Neuronal stem cell (in vitro differentiated cells): ENCODE data around the gene CAMTA1.

ENCODE experiments used
- DNase-seq: peaks from one replicate; pipeline ENCODE4 v3.0.0-alpha.2; 2013; ENCODE audit warnings: low spot score
- H2AFZ ChIP-seq: one replicate; pipeline ENCODE4 v1.6.1; 2013; ENCODE audit warnings: mild to moderate bottlenecking, low read length, inconsistent platforms
- H2AK5ac ChIP-seq: 2 replicates; pipeline ENCODE4 v1.6.1; 2013; ENCODE audit warnings: low read depth, mild to moderate bottlenecking, inconsistent platforms, low read length, moderate library complexity, mixed read lengths
- H2BK120ac ChIP-seq: 2 replicates; pipeline ENCODE4 v1.6.1; 2013; ENCODE audit warnings: low read depth, mild to moderate bottlenecking, inconsistent platforms, low read length, moderate library complexity, mixed read lengths
- H2BK12ac ChIP-seq: one replicate; pipeline ENCODE4 v1.6.1; 2013; ENCODE audit warnings: low read length, inconsistent platforms
- H2BK15ac ChIP-seq: 2 replicates; pipeline ENCODE4 v1.6.1; 2013; ENCODE audit warnings: mild to moderate bottlenecking, low read length, inconsistent platforms, mixed read lengths
- H2BK5ac ChIP-seq: one replicate; pipeline ENCODE4 v1.6.1; 2013; ENCODE audit warnings: inconsistent platforms, mild to moderate bottlenecking, low read length, moderate library complexity
- H3K14ac ChIP-seq: one replicate; pipeline ENCODE4 v1.6.1; 2013; ENCODE audit warnings: low read length, inconsistent platforms
- H3K18ac ChIP-seq: 2 replicates; pipeline ENCODE4 v1.6.1; 2013; ENCODE audit warnings: low read length, inconsistent platforms
- H3K23ac ChIP-seq: 2 replicates; pipeline ENCODE4 v1.6.1; 2013; ENCODE audit warnings: low read depth, mild to moderate bottlenecking, mixed read lengths, low read length, inconsistent platforms; ENCODE audit not compliant: poor library complexity
- H3K27ac ChIP-seq: replicated peaks from 3 replicates; pipeline ENCODE4 v1.5.1; 2013; ENCODE audit warnings: low read length, inconsistent platforms
- H3K27me3 ChIP-seq, 3 experiments: 2 replicates each; pipeline ENCODE4 v1.6.1; 2013; ENCODE audit warnings: low read length in 3 of 3, mild to moderate bottlenecking in 2 of 3, inconsistent platforms in 1 of 3, low read depth in 1 of 3, mixed read lengths in 1 of 3, moderate library complexity in 1 of 3; ENCODE audit not compliant: control insufficient read depth in 3 of 3, insufficient read depth in 3 of 3
- H3K36me3 ChIP-seq, 2 donors: replicated peaks in 1 of 2; 2 replicates each; pipeline ENCODE4 v1.6.1; 2013; ENCODE audit warnings: low read length in 2 of 2; ENCODE audit not compliant: control insufficient read depth in 2 of 2, insufficient read depth in 2 of 2
- H3K4ac ChIP-seq: 2 replicates; pipeline ENCODE4 v1.6.1; 2013; ENCODE audit warnings: inconsistent platforms, mild to moderate bottlenecking, low read length, moderate library complexity
- H3K4me1 ChIP-seq, 2 donors: 1 replicate in 1 of 2; 2 replicates in 1 of 2; pipeline ENCODE4 v1.6.1; 2013; ENCODE audit warnings: low read length in 2 of 2, low read depth in 1 of 2; ENCODE audit not compliant: control insufficient read depth in 2 of 2, insufficient read depth in 1 of 2
- H3K4me2 ChIP-seq: one replicate; pipeline ENCODE4 v1.6.1; 2013; ENCODE audit warnings: mild to moderate bottlenecking, low read length, inconsistent platforms; ENCODE audit not compliant: insufficient read depth, poor library complexity, severe bottlenecking
- H3K4me3 ChIP-seq, 2 donors: 2 replicates each; pipeline ENCODE4 v1.5.1; 2013; ENCODE audit warnings: low read length in 2 of 2, mild to moderate bottlenecking in 2 of 2, inconsistent platforms in 1 of 2, moderate library complexity in 1 of 2
- H3K79me1 ChIP-seq: one replicate; pipeline ENCODE4 v1.6.1; 2013; ENCODE audit warnings: low read depth, mild to moderate bottlenecking, inconsistent platforms, low read length, moderate library complexity
- H3K9ac ChIP-seq: one replicate; pipeline ENCODE4 v1.6.1; 2013; ENCODE audit warnings: mild to moderate bottlenecking, low read depth, low read length, inconsistent platforms; ENCODE audit not compliant: poor library complexity
- H3K9me3 ChIP-seq, 2 donors: replicated peaks in 1 of 2; 2 replicates each; pipeline versions ENCODE3 to v1.6.1; 2013; ENCODE audit warnings: low read length in 2 of 2, mild to moderate bottlenecking in 2 of 2, inconsistent platforms in 1 of 2, low read depth in 1 of 2, mixed read lengths in 1 of 2, moderate library complexity in 1 of 2; ENCODE audit not compliant: control insufficient read depth in 2 of 2, insufficient read depth in 1 of 2
- H4K8ac ChIP-seq: one replicate; pipeline ENCODE4 v1.6.1; 2013; ENCODE audit warnings: low read depth, mild to moderate bottlenecking, inconsistent platforms, low read length, moderate library complexity
- H4K91ac ChIP-seq: one replicate; pipeline ENCODE4 v1.6.1; 2013; ENCODE audit warnings: low read length, low read depth, mild to moderate bottlenecking, inconsistent platforms; ENCODE audit not compliant: poor library complexity
- WGBS, 2 donors: extraction: QIAGEN DNeasy Blood & Tissue Kit; methylation state at CpG; one replicate each; pipeline ENCODE4 v1.1.7; 2013; ENCODE audit warnings: missing lambda C conversion rate in 2 of 2, mixed read lengths in 1 of 2; ENCODE audit not compliant: insufficient read length in 2 of 2, insufficient replicate concordance in 1 of 2; ENCODE audit errors: extremely low coverage in 2 of 2; 5-methylcytosine and 5-hydroxymethylcytosine counted together

CAMTA1 gene

GRCh38 chr1:7108251-7108650, 323.0 kb downstream of the CAMTA1 start:
- H3K23ac ChIP-seq: no peak overlapping the region

GRCh38 chr1:7109901-7110300, 324.6 kb downstream of the CAMTA1 start:
- no peak for DNase-seq
- WGBS, 2 donors: no CpG with 5 or more reads among the region's 3 CpGs

More at GRCh38 chr1:7108251-7108650, 323.0 kb downstream of the CAMTA1 start:
- peaks cover 0 to 8% of the 10 kb centered on the region in 2 donors for H3K9me3 ChIP-seq
- H2BK15ac ChIP-seq: no peak overlapping the region
- peaks cover 0 to 8% of the 10 kb centered on the region in 2 donors for H3K4me1 ChIP-seq
- no peak overlapping the region for H3K18ac ChIP-seq
- no peak overlapping the region for H3K9ac ChIP-seq
- H3K4me2 ChIP-seq: no peak overlapping the region
- H2BK5ac ChIP-seq: no peak overlapping the region
- H3K27ac ChIP-seq: no peak overlapping the region
- no peaks in the 10 kb centered on the region for H3K79me1 ChIP-seq
- no CpG with 5 or more reads among the region's 8 CpGs for WGBS, 2 donors
- H3K14ac ChIP-seq: no peak overlapping the region
- H3K36me3 ChIP-seq: peaks cover 0 to 5% of the 10 kb centered on the region in 2 donors
- DNase-seq: no peak
- no peak overlapping the region for H3K4ac ChIP-seq
- H4K8ac ChIP-seq: no peak overlapping the region
- no peak overlapping the region for H3K4me3 ChIP-seq
- no peak overlapping the region for H2AFZ ChIP-seq
- H2BK12ac ChIP-seq: no peak overlapping the region
- H2BK120ac ChIP-seq: no peak overlapping the region
- peaks cover 0 to 4% (median 2%) of the 10 kb centered on the region in 3 experiments for H3K27me3 ChIP-seq
- H4K91ac ChIP-seq: no peak overlapping the region
- no peak overlapping the region for H2AK5ac ChIP-seq

GRCh38 chr1:7110321-7110720, 325.1 kb downstream of the CAMTA1 start:
- no peak overlapping the region for H3K4me3 ChIP-seq
- no peak overlapping the region for H3K18ac ChIP-seq
- H3K27ac ChIP-seq: no peak overlapping the region

More at GRCh38 chr1:7109901-7110300, 324.6 kb downstream of the CAMTA1 start:
- no peak overlapping the region for H3K27ac ChIP-seq
- H2BK5ac ChIP-seq: no peak overlapping the region
- H2AK5ac ChIP-seq: no peak overlapping the region
- no peak overlapping the region for H3K23ac ChIP-seq
- H3K27me3 ChIP-seq: peaks cover 0 to 4% (median 0%) of the 10 kb centered on the region in 3 experiments
- no peak overlapping the region for H2BK120ac ChIP-seq
- no peak overlapping the region for H3K18ac ChIP-seq
- H4K8ac ChIP-seq: no peak overlapping the region
- H3K9ac ChIP-seq: no peak overlapping the region
- no peaks in the 10 kb centered on the region for H3K36me3 ChIP-seq
- H3K4me1 ChIP-seq: peaks cover 0 to 6% of the 10 kb centered on the region in 2 donors
- H2BK12ac ChIP-seq: no peak overlapping the region
- no peak overlapping the region for H2AFZ ChIP-seq
- no peaks in the 10 kb centered on the region for H3K79me1 ChIP-seq
- no peak overlapping the region for H3K4me3 ChIP-seq
- no peak overlapping the region for H2BK15ac ChIP-seq
- no peak overlapping the region for H4K91ac ChIP-seq
- no peak overlapping the region for H3K14ac ChIP-seq
- H3K9me3 ChIP-seq: no peaks in the 10 kb centered on the region
- no peak overlapping the region for H3K4me2 ChIP-seq
- H3K4ac ChIP-seq: no peak overlapping the region

GRCh38 chr1:7111853-7112252, 326.6 kb downstream of the CAMTA1 start:
- no peak overlapping the region for H2AK5ac ChIP-seq
- H3K23ac ChIP-seq: no peak overlapping the region
- H2BK5ac ChIP-seq: no peak overlapping the region
- H4K91ac ChIP-seq: no peak overlapping the region
- no peak overlapping the region for H3K14ac ChIP-seq
- no peak for DNase-seq
- no peak overlapping the region for H4K8ac ChIP-seq
- no peaks in the 10 kb centered on the region for H3K36me3 ChIP-seq
- no CpG with 5 or more reads among the region's 10 CpGs for WGBS, 2 donors
- no peaks in the 10 kb centered on the region for H3K9me3 ChIP-seq
- no peak overlapping the region for H2BK120ac ChIP-seq
- no peak overlapping the region for H3K4me2 ChIP-seq
- H3K9ac ChIP-seq: no peak overlapping the region
- no peak overlapping the region for H2BK12ac ChIP-seq
- H3K79me1 ChIP-seq: no peaks in the 10 kb centered on the region
- no peak overlapping the region for H2AFZ ChIP-seq
- no peak overlapping the region for H2BK15ac ChIP-seq
- H3K4me3 ChIP-seq: no peak overlapping the region
- no peak overlapping the region for H3K18ac ChIP-seq
- no peak overlapping the region for H3K27ac ChIP-seq
- H3K27me3 ChIP-seq: peaks cover 0 to 4% (median 0%) of the 10 kb centered on the region in 3 experiments
- H3K4me1 ChIP-seq: peaks cover 0 to 6% of the 10 kb centered on the region in 2 donors
- no peak overlapping the region for H3K4ac ChIP-seq

More at GRCh38 chr1:7110321-7110720, 325.1 kb downstream of the CAMTA1 start:
- Histone ChIP-seq H3K4me2 (no peak overlapping the region), H3K4me1 (peaks cover 0 to 6% of the 10 kb centered on the region in 2 donors), H3K4ac (no peak overlapping the region), H2BK120ac (no peak overlapping the region), H3K23ac (no peak overlapping the region), H3K9me3 (no peaks in the 10 kb centered on the region), H2BK12ac (no peak overlapping the region), H3K36me3 (no peaks in the 10 kb centered on the region), H4K8ac (no peak overlapping the region), H3K9ac (no peak overlapping the region), H2BK15ac (no peak overlapping the region), H3K27me3 (peaks cover 0 to 4% (median 0%) of the 10 kb centered on the region in 3 experiments), H4K91ac (no peak overlapping the region), H3K79me1 (no peaks in the 10 kb centered on the region), H3K14ac (no peak overlapping the region), H2AK5ac (no peak overlapping the region), H2AFZ (no peak overlapping the region), H2BK5ac (no peak overlapping the region)
- WGBS, 2 donors: no CpG with 5 or more reads among the region's 8 CpGs
- DNase-seq: no peak
